GM21717 (cell line): Measurements from ENCODE around the gene METTL25.

ENCODE experiments used
- ATAC-seq: cut with Tn5 transposase; IDR thresholded peaks from one replicate; pipeline ENCODE4 v1.9.1; 2021; ENCODE audit warnings: mild to moderate bottlenecking, moderate library complexity; ENCODE audit not compliant: unreplicated experiment

METTL25 gene

DNA sequence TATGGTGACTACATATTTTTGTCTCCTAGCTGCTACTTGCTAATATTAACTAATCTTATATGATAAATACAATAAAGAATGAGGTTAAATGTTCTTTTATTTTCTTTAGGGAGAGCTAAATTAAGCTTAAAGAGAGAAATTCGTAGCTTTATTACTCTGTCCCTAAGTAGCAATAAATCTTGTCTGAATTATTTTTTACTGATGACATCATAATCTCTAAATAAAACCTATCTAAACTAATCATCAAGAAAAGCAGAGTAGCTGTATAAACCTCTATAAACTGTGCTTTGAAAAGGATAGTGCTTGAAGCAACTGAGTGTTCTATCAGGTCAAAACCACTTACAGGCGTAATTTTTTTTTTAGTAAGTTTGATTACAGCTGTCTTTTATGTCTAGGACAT lies 42.5 kb downstream of the METTL25 start:
- ATAC-seq, result no peak

DNA sequence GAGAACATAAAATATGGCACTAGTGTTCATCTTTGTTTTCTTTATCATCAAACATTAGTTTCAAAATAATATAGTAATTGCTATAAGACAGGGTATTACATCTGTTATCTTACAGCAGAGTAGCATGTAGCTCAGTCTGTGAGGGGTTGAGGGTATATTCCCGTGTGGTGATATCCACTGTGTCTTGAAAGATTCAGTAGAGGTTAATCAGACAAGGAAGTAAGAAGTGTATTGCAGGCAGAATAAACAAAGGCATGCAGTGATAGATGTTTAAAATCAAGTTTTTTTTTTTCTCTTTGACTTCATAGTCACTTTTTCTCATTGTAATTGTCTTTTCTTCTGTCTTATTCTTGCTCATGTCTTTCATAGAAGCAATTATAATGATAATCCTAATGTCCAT lies 48.3 kb downstream of the METTL25 start:
- ATAC-seq, result no peak

DNA sequence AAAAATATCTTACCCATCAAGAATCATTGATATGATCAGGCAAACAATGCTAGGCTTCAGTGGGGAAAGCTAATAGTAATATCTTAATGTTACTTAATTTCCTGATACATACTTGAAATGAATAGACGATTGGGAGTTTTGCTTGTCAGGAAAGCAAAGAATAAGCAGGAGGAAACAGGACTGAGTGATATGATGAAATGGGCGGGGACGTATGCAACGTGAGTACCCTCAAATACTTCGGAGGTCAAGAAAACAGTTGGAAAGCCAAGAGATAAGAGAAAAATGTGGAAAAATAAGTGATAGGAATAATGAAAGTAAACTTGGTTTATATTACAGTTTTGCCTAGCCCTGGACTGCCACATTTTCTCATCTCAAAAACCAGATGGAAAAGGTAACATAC lies 49.2 kb downstream of the METTL25 start:
- no peak for ATAC-seq

DNA sequence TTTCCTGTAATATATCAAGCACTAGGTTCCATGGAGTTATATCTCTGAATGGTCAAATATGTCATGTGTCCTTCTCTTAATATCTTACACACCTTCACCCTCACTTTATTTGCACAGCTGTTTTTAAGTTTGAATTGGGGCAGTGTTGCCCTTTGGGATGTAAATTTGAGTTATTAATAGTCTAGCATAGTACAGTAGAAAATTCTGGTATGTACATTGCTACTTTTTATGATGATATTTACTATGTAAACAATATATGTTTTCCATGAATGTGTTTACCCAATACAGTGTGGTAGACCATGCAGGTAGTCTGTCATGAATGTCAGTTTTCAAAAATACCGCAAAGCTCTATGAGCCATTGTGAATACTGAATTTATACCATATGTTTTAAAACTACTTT lies 50.5 kb downstream of the METTL25 start:
- ATAC-seq, result no peak

DNA sequence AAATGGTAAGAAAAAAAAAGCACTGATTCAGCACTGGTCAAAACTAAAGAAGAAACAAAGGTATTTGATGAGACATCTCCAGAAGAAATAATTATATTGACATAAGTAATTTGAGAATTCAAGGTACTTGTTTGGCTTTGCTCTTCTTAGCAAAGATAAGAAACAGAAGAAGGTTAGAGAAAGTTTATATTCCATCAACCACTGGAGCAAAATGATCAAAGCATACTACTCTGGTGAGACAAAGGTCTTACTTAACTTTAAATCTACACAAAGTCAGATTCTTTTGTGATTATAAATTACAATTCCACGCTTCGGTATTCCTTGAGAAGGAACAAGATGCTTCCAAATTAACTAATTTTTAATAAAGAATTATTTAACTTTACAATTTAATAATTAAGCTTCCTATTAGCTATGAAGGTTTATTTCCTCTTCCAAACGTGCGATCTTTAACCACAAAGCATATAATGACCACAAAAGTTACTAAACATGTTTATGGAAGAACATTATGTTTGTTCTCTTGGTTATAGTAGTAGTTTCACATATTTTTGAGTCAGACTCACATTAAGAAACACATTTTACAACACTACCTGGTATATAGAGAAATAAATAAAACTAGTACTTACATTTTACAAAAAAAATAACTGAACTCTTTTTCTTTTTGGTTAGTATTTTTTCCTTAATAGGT lies 53.4 kb downstream of the METTL25 start:
- no peak for ATAC-seq

DNA sequence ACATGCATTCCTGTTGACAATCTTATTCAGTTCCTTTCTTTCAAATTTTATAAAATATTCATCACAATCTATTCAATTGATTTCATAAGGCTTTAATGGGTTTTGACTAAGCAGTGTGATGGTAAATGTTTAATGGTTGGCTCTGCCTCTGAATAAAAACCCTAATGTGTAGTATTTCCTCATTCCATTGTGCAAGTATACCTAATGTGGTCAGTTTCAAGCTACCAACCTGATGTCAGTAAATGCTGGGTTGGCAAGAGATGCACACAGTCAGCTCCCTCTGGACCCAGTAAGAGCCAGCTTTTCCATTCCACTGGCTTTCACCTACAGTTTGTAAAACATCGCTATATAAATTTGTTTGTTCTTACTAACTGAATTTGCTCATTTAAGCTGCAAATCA lies 53.9 kb downstream of the METTL25 start:
- ATAC-seq, result no peak

DNA sequence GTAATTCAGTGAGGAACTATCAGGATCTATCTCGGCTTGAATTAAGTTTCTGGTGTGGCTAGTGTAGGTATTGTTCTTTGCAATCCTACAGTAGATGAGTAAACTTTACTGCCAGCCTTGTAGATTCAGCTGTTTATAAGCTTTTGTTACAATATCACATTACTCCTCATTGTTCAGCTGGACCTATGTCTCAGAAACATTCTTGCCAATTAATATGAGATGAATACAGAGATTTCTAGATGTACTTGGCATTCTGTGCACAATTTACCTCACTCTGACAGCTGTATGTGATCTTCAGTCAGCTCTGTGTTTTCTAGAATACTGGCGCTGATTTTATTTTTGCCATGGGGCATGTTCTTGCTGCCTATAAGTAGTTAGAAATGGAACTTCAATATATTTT lies 55.7 kb downstream of the METTL25 start:
- no peak for ATAC-seq

DNA sequence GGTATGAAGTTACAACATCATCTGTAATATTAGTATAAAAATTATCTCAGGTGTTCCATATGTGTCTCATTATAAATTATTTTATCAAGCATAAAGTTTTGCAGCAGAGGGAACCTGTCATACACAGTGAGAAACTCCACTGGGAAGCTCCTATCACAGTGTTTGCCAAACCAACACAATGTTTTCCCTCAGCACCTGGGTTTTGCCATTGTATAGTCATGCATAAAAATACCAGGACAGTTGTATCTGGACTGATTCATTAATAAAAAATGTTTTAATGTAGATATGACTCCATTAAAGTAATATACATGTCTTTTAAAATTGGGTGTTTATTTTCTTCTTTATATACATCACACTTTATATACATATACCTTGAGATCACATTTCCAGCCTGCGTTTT lies 56.6 kb downstream of the METTL25 start:
- ATAC-seq, result no peak

DNA sequence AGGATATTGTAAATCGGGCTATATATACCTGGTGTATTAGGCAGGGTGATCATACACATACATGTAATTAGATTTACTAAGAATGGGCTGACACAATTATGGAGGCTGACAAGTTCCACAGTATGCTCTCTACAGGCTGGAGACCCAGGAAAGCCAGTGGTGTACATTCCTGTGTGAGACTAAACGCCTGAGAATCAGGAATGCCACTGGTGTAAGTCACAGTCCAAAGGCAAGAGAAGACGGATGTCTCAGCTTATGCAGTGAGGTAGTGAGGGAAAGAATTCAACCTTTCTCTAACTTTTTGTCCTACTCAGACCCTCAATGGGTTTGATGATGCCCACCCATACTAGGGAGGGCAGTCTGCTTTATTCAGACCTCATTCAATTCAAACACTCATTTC lies 57.1 kb downstream of the METTL25 start:
- ATAC-seq, result no peak

DNA sequence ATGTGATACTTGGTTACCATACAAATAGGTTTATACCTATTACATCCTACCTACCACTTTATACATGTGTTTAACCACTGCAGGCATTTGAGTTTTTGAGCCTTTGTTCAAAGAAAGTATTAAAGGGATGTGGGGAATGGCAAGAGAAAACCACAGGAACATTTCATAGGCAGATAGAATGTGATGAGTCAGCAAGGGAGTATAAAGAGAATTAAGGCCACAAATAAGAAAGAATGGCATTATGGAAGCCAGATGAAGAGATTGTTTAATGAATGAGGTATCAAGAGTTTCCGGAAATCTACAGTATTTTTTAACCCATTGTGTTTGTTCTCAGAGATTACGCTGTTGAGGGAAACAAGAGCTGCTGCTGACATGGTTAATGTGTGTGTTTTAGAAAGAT lies 66.9 kb downstream of the METTL25 start:
- no peak for ATAC-seq

DNA sequence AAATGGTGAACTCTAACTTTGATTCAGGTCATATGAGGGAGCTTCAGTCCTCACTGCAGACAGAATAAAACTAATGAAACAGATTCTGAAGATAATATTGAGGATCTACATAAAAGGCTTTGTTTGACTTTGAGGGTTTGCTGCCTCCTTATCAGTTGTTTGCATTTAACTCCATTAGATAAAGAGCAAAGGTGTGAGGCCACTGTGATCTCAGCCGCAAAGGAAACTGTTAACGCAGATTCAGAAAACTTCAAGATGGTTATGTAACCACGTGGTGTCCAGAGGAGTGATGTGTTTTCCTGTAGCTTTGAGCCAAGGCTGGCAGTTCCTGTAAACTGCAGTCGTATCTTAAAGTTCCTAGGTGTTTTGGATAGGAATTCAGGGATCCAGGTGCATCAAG lies 67.8 kb downstream of the METTL25 start:
- no peak for ATAC-seq

DNA sequence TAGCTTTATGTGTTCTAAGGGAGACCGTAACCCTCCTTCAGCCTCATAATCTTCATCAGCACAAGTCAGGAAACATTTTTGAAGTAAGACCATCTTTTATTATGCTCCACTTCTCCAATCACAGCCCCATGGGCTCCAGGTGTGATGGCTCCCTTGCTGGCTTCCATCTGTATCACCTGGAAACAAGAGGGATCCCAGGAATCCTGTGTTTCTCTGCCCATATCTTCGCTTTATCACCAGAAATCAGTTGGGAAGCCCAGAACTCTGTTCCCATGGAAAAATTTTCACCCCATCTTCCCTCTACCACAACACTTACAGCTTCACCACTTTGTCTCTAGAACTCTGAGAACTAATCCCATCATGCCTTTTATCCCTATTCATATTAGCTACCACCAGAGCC lies 68.3 kb downstream of the METTL25 start:
- no peak for ATAC-seq

DNA sequence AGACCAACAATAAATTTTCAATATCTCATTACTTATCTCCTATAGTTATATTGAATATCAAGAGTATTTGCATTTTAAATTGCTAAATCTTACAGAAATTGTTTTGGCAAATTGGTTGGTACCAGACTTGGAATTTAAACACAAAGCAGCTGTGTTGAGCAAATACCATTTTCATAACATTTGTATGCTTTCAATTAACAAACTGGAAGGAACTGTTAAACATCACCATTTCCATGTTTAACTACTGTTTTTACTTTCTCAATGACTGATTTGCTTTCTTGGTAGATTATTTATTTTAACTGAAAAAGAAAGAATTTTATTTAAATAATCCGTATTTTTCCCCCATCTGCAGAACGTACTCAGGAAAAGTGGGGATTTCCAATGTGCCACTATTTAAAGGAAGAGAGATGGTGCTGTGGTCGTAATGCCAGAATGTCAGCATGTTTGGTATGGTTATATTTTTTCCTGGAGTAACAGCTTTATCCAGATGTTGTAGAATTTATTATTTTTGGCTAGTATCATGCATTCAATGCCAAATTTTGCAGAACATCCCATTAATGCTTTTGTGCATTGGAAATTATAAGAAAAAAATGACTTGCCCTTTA lies 72.3 kb downstream of the METTL25 start:
- no peak for ATAC-seq

DNA sequence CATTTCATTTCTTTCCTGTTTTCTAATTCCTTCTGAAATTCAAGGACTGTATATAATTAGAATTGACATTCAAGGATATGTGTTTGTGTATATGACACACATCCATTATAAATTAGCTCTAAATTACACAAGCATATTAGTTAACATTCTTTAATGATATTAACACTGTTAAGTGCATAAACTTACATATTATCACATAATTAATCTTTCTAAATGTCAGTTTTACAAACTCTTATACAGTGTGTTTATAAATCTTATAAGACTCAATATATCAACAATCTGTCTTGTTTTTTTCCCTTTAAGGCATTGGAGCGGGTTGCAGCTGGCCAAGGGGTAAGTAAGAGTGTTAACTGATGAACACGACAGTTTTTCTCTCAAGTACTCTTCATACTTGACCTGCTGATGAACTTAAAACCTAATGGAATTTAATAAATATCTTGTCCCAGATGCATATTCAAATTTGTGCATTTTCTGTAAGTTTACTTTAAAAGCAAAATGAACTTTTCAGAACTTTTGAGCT lies 76.1 kb downstream of the METTL25 start:
- no peak for ATAC-seq

DNA sequence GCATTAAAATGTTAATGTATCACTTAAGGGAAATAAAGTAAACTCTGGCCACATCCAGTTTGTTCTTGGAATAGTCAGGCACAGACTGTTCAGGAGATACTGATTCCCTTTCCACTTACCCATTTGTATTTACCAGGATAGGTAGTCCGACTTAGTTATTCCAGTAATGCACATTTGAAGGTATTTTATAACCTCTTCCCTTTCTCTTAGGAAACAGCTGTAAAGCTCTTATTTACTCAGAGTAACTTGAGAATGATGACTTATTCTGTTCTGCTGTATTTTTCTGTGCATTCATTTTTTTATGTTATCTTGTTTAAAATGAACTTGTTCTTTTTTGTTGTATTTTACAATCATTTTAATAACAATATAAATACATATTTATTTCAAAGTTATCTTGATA lies 78.0 kb downstream of the METTL25 start:
- no peak for ATAC-seq

DNA sequence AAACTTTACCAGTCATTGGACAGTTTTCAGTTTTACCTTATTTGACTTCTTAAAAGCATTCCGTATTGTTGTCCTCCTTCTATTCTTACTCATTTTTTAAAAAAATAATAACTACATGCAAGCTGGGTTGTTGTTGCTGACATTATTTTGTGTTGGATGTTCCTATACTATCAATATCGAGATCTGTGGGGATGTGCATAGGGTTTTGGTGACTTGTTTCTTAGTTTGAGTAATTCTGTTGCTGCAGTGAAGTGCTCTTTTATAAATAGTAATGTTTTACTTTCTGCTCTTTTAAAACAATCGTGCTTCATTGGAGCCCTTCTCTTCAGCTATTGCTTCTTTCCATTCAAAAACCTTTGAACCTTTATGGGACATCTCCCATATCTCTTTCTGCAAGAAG lies 79.4 kb downstream of the METTL25 start:
- no peak for ATAC-seq

DNA sequence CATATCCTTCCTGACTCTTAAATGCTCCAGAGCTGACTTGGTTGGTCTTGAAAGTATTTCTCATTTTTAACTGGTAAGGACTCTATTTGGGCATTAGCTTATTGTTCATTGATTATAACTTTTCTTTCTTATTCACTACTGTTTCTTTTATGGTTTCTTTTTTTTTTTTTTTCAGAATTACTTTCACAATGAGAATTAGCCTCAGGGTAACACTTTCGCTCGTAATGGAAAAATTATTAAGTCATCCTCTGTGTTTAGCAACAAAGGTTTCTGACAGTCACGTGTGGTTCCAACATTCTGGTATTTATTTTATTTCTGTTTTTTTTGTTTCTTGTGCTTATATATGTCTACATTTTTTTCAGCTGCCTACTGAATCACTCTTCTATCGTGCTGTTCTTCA lies 80.0 kb downstream of the METTL25 start:
- no peak for ATAC-seq

DNA sequence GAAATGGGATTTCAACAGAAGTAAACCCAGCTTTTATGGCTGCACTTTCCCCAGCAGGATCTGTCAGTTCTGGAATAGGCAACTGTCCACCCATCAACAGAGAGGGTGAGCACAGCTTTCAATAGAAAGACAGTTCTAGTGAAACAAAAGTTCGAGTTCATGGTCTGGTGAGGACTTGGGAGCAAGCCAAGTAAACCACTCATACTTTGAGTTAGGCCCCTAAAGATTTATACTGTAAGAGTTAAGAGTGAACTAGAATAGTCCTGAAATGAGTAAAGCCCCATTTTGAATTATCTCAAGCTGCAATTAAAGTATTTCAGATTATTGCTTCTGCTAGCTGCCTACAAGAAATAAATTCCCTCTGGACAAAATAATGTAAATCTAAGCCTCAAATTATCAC lies 82.6 kb downstream of the METTL25 start:
- ATAC-seq, result no peak

DNA sequence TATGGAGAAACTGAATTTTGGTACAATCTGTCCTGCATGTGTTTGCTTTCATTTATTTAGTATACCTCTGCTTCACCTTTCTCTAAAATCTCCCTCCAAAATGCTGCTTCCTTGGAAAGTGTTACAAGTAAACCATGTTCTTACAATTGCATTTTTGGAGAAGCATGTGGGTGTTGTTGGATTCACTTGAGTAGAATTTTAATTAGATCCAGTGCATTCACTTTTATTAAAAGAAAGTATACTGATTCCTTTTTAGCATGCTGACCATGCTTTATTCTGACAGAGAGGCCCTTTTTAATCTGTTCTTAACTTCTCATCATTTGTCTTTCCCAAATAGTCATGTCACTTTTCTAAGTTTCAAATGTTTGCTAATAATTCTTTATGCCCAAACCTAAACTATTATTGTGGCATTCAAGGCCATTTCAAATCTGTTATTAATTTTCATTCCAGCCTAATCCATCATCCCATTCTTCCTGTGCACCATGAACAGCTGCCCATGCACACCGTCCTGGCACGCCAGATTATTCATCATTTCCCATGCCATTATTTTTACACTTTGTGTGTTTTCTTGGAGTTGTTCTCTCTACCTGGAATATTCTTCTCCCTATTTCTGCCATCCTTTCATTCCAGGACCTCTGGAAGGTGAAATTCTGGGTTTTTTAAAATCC lies 90.7 kb downstream of the METTL25 start:
- no peak for ATAC-seq

DNA sequence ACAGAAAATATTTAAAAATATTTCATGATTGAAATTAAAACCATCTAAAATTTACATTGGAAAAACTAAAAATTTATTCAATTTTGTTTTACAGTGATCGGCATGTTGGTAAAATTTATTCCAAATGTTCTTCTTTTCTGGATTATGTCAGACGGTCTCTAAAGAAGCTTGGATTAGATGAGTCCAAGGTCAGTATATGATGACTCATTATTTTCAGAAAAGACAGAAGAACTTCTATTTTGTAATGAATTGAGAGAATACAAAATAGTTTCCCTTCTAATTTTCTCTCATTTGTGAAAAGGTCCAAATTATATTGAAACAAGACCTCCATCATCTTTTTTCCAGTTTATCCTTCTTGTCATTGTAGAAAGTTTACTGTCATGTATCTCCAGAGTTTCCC lies 98.3 kb downstream of the METTL25 start:
- ATAC-seq, result no peak

DNA sequence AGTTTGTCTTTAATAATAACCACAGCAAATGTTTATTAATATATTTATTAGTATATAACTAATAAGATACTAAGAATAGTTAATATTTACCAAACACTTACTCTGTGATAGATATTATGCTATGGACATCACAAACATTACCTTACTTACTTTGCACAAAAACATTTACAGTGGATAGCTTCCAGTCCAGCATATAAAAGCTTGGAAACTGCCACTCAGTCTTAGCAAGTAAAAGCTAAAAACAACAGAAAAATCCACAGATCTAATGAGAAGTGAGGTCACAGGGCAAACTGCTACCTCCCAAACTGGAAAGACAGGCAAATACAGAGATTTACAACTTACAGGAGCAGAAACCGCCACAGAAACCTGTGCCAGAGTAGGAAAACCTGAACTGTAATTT lies 99.8 kb downstream of the METTL25 start:
- ATAC-seq, result no peak

DNA sequence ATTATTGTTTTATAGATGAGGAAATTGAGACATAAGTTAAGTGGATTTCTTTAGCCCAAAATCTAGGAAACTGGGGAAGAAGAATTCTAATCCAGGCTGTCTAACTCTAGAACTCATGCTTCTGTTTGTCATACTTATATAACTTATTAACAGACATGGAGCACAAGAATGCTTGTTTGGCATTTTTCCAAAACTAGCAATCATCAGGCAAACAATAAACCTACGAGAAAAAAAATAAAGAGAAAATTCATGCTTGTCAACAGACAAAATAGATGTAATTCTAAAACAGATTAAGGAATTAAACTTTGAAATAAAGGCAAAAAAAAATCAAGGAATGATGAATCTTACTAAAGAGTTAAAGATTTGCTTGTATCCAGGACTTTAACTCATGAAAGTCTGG lies 103.1 kb downstream of the METTL25 start:
- no peak for ATAC-seq
